SIG-M5 treated with dmso at 0.1 percent for 504 hours (cell line): Measurements from ENCODE around the gene RTRAF.

Experiments used
- DNase-seq: peaks from one replicate; lab custom pipeline; 2025; ENCODE audit not compliant: unreplicated experiment; lab: John Stamatoyannopoulos, UW

Gene RTRAF

GRCh38 chr14:51993285-51993920, 4.1 kb downstream of the RTRAF start:
- DNase-seq = no peak

GRCh38 chr14:51996148-51996746, 6.9 kb downstream of the RTRAF start:
- DNase-seq = no peak

GRCh38 chr14:51998348-51998747, 9.0 kb downstream of the RTRAF start:
- DNase-seq = no peak

GRCh38 chr14:51999084-51999483, 9.7 kb downstream of the RTRAF start:
- no peak for DNase-seq

GRCh38 chr14:52000019-52000582, 10.8 kb downstream of the RTRAF start:
- DNase-seq = no peak

GRCh38 chr14:52000696-52001095, 11.3 kb downstream of the RTRAF start:
- DNase-seq = no peak

GRCh38 chr14:52002542-52002941, 13.2 kb downstream of the RTRAF start:
- DNase-seq = no peak

GRCh38 chr14:52003324-52003723, 14.0 kb downstream of the RTRAF start:
- no peak for DNase-seq

- DNase-seq = no peak
Measured at GRCh38 chr14:52005625-52006024, 16.3 kb downstream of the RTRAF start.

- no peak for DNase-seq
Measured at GRCh38 chr14:52006361-52006760, 17.0 kb downstream of the RTRAF start.

GRCh38 chr14:52007211-52007610, 17.9 kb downstream of the RTRAF start:
- DNase-seq = no peak

- no peak for DNase-seq
Measured at GRCh38 chr14:52007637-52008036, 18.3 kb downstream of the RTRAF start.

GRCh38 chr14:52008136-52008535, 18.8 kb downstream of the RTRAF start:
- no peak for DNase-seq

GRCh38 chr14:52010173-52010693, 20.9 kb downstream of the RTRAF start:
- DNase-seq = no peak

GRCh38 chr14:52011523-52011922, 22.2 kb downstream of the RTRAF start:
- DNase-seq = no peak

- no peak for DNase-seq
Measured at GRCh38 chr14:52012635-52013034, 23.3 kb downstream of the RTRAF start.

- DNase-seq = no peak
Measured at GRCh38 chr14:52013984-52014600, 24.7 kb downstream of the RTRAF start.

GRCh38 chr14:52014601-52015267, 25.4 kb downstream of the RTRAF start:
- no peak for DNase-seq

GRCh38 chr14:52015411-52016030, 26.2 kb downstream of the RTRAF start:
- DNase-seq = peak; percentile 11

GRCh38 chr14:52018252-52018651, 28.9 kb downstream of the RTRAF start:
- no peak for DNase-seq

- DNase-seq = no peak
Measured at GRCh38 chr14:52018970-52019369, 29.6 kb downstream of the RTRAF start.
